ENCODE results near the gene ODAD2. TPM values are rescaled to one million over a fixed set of nuclear protein-coding genes. Genes with fewer than 3 reads are reported as not detected.

Gene ODAD2
- total and polyA plus RNA-seq, 2 of the 8 experiments (the other 6 are each of a cell fraction or from before 2014, with no cell fraction given): 0.95 to 4.3 TPM

- H4K5ac ChIP-seq (ENCODE audit: insufficient read length, low read depth, low read length): no peak overlapping the region
- H3K27ac ChIP-seq (ENCODE audit: low read depth, low read length): no peak overlapping the region
- H2BK15ac ChIP-seq (ENCODE audit: low read length): no peak overlapping the region
- no peak overlapping the region for H3K9ac ChIP-seq (replicated peaks in 1 of 4; ENCODE audit: extremely low read depth in 1 of 4, low read depth in 3 of 4, low read length in 3 of 4)
- FAIRE-seq (no peak), DNase-seq (ENCODE audit: low read depth in 1 of 2, low spot score in 2 of 2) (no peak)
- H3K56ac ChIP-seq (replicated peaks; ENCODE audit: insufficient read length, low read depth, low read length): no peak overlapping the region
- 84% methylated on average over 3 of the region's 3 CpGs; no CpG with 5 or more reads in 1 of the 2 experiments for WGBS, 2 experiments (ENCODE audit: extremely low coverage in 1 of 2, insufficient coverage in 1 of 2, insufficient read length in 1 of 2, insufficient replicate concordance in 2 of 2, low coverage in 1 of 2, low lambda C conversion rate in 2 of 2, missing lambda C conversion rate in 1 of 2)
- H2BK120ac ChIP-seq (replicated peaks; ENCODE audit: low read depth, low read length): no peak overlapping the region
- H2AK5ac ChIP-seq (ENCODE audit: low read depth, low read length): no peak overlapping the region
- no peak overlapping the region for H4K91ac ChIP-seq (replicated peaks; ENCODE audit: insufficient read length, low read length)
- H4K20me1 ChIP-seq (replicated peaks in 1 of 2; ENCODE audit: control insufficient read depth in 1 of 2, insufficient read depth in 2 of 2, low read length in 2 of 2): no peaks in the 10 kb centered on the region
- H3K4me3 ChIP-seq (ENCODE audit: extremely low read depth in 1 of 4, insufficient read depth in 2 of 4, low read depth in 3 of 4, low read length in 4 of 4): no peak overlapping the region
- CTCF ChIA-PET (ENCODE audit: partially characterized antibody): no interaction called here
- no peak overlapping the region for H2BK5ac ChIP-seq (ENCODE audit: low read depth, low read length)
- no peak overlapping the region for H2AFZ ChIP-seq (ENCODE audit: low read length)
- H3K4me2 ChIP-seq (ENCODE audit: insufficient read depth in 1 of 2, low read depth in 2 of 2, low read length in 2 of 2): no peak overlapping the region
- H3K23me2 ChIP-seq (ENCODE audit: low read depth, low read length): no peaks in the 10 kb centered on the region
- H3K27me3 ChIP-seq (replicated peaks in 1 of 4; ENCODE audit: control insufficient read depth in 3 of 4, extremely low read depth in 1 of 4, insufficient read depth in 3 of 4, low read length in 3 of 4): no peaks in the 10 kb centered on the region
- no peak overlapping the region for H3K4ac ChIP-seq (replicated peaks; ENCODE audit: insufficient read length, low read depth, low read length)
- no peaks in the 10 kb centered on the region for H3K4me1 ChIP-seq (replicated peaks in 1 of 4; ENCODE audit: control insufficient read depth in 3 of 4, insufficient read depth in 4 of 4, low read length in 3 of 4)
- no peak overlapping the region for H2BK12ac ChIP-seq (ENCODE audit: low read depth, low read length)
- POLR2A ChIA-PET (ENCODE audit: partially characterized antibody): no interaction called here
- H3K23ac ChIP-seq (ENCODE audit: insufficient read length): no peak overlapping the region
- no peaks in the 10 kb centered on the region for H3K79me1 ChIP-seq (ENCODE audit: low read depth, low read length)
- no peak overlapping the region for H3K14ac ChIP-seq (ENCODE audit: insufficient read length)
- H2BK20ac ChIP-seq (ENCODE audit: low read length): no peak overlapping the region
- H3K18ac ChIP-seq (ENCODE audit: extremely low read depth, low read length): no peak overlapping the region
- H4K8ac ChIP-seq (ENCODE audit: extremely low read depth, insufficient read depth, low read length): no peak overlapping the region
- H3K79me2 ChIP-seq (ENCODE audit: control insufficient read depth in 1 of 2, insufficient read depth in 2 of 2, low read length in 2 of 2): no peaks in the 10 kb centered on the region
- H3K9me3 ChIP-seq (ENCODE audit: insufficient read depth in 2 of 2, low read depth in 1 of 2, low read length in 1 of 2): no peaks in the 10 kb centered on the region
- H3K36me3 ChIP-seq (ENCODE audit: control insufficient read depth in 2 of 4, insufficient read depth in 4 of 4, low read length in 3 of 4): no peaks in the 10 kb centered on the region
- no peak for TF ChIP-seq CREB1 (IDR thresholded peaks at IDR 0.05)
- TF ChIP-seq EZH2 (IDR thresholded peaks at IDR 0.05; ENCODE audit: low read depth, low read length, severe bottlenecking): no peak
- no peak for TF ChIP-seq HDAC2 (IDR thresholded peaks at IDR 0.05; ENCODE audit: borderline replicate concordance in 1 of 2, low read depth in 2 of 2, low read length in 2 of 2)
- no peak for TF ChIP-seq BACH1 (IDR thresholded peaks at IDR 0.05; ENCODE audit: low read length)
- no peak for TF ChIP-seq NRF1 (IDR thresholded peaks at IDR 0.05; ENCODE audit: low read depth, low read length)
- TF ChIP-seq ASH2L (IDR thresholded peaks at IDR 0.05; ENCODE audit: low read length): no peak
- TF ChIP-seq CEBPB (IDR thresholded peaks at IDR 0.05; ENCODE audit: low read depth, low read length): no peak
- TF ChIP-seq POLR2A (IDR thresholded peaks at IDR 0.05; ENCODE audit: control extremely low read depth in 1 of 2, low read depth in 2 of 2, low read length in 2 of 2): no peak
- TF ChIP-seq ATF2 (IDR thresholded peaks at IDR 0.05; ENCODE audit: low read length): no peak
- TF ChIP-seq FOSL1 (IDR thresholded peaks at IDR 0.05; ENCODE audit: insufficient read depth, low read depth, low read length): no peak
- TF ChIP-seq RFX5 (IDR thresholded peaks at IDR 0.05; ENCODE audit: borderline replicate concordance, low read depth, low read length): no peak
- no peak for TF ChIP-seq SAP30 (IDR thresholded peaks at IDR 0.05; ENCODE audit: insufficient read depth, insufficient replicate concordance, low read length)
- no peak for TF ChIP-seq ZNF274 (IDR thresholded peaks at IDR 0.05; ENCODE audit: borderline replicate concordance, extremely low read depth, low read length)
- no peak for TF ChIP-seq YY1 (IDR thresholded peaks at IDR 0.05; ENCODE audit: low read depth, low read length)
Observed at GRCh38 chr10:27820637-27821036, 178.2 kb downstream of the ODAD2 start.

All from H1 (cell line).